HG03045 (cell line): ENCODE results near the gene TMED6.
"Not testable (repeated sequence)": the region's sequence is repeated elsewhere in the genome, so short reads cannot be mapped to it uniquely, and the experiment has no call there.

Experiments used
- ATAC-seq: cut with Tn5 transposase; IDR thresholded peaks from one replicate; pipeline ENCODE4 v1.9.1; 2021; ENCODE audit warnings: mild to moderate bottlenecking, moderate library complexity; ENCODE audit not compliant: unreplicated experiment

The TMED6 gene

GRCh38 chr16:69306031-69306430 lies 45.6 kb downstream of the TMED6 start:
- no peak for ATAC-seq

- no peak for ATAC-seq
Observed at GRCh38 chr16:69302301-69302700, 49.3 kb downstream of the TMED6 start.

- ATAC-seq, result no peak
Observed at GRCh38 chr16:69301861-69302260, 49.7 kb downstream of the TMED6 start.

GRCh38 chr16:69301187-69301586 lies 50.4 kb downstream of the TMED6 start:
- ATAC-seq, result no peak

- ATAC-seq, result no peak
Observed at GRCh38 chr16:69298261-69298660, 53.3 kb downstream of the TMED6 start.

- not testable (repeated sequence) for ATAC-seq
Observed at GRCh38 chr16:69296771-69297170, 54.8 kb downstream of the TMED6 start.

GRCh38 chr16:69294051-69294450 lies 57.5 kb downstream of the TMED6 start:
- ATAC-seq, result no peak

GRCh38 chr16:69293401-69293800 lies 58.2 kb downstream of the TMED6 start:
- no peak for ATAC-seq
